ENCODE data around the gene EHD1.

DNA sequence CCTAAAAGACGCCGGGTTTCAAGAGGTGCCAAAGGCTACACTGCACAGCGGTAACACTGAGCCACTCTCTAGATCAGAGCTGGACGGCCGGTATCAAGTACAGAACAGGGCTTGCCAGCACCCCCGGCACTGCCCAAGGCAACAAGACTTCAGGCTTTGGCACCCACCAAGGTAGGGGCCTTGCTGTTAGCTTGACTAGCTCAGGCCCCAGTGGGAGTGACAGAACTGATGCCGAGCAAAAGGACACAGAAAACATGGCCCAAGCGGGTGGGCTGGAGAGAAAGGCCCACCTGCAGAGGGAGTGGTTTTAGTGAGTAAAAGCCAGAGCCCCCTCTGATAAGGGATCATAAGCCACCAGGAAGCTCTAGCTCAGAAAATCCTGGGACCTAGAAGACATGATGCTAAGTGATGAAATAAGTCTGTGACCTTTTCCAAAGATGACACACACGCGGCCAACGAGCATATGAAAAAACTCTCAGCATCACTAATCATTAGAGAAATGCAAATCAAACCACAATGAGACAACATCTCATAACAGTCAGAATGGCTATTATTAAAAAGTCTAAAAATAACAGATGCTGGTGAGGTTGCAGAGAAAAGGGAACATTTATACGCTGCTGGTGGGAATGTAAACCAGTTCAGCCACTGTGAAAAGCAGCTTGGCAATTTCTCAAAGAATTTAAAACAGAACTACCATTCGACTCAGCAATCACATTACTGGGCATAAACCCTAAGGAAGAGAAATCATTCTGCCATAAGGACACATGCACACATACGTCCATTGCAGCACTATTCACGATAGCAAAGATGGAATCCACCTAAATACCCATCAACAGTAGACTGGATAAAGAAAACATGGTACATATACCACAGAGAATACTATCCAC is 12.9 kb downstream of the EHD1 start:
- TF ChIP-seq, protein P1, sequence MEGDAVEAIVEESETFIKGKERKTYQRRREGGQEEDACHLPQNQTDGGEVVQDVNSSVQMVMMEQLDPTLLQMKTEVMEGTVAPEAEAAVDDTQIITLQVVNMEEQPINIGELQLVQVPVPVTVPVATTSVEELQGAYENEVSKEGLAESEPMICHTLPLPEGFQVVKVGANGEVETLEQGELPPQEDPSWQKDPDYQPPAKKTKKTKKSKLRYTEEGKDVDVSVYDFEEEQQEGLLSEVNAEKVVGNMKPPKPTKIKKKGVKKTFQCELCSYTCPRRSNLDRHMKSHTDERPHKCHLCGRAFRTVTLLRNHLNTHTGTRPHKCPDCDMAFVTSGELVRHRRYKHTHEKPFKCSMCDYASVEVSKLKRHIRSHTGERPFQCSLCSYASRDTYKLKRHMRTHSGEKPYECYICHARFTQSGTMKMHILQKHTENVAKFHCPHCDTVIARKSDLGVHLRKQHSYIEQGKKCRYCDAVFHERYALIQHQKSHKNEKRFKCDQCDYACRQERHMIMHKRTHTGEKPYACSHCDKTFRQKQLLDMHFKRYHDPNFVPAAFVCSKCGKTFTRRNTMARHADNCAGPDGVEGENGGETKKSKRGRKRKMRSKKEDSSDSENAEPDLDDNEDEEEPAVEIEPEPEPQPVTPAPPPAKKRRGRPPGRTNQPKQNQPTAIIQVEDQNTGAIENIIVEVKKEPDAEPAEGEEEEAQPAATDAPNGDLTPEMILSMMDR (conservative IDR thresholded peaks at IDR 0.05; ENCODE audit: low read depth, low read length), result no peak
- TF ChIP-seq EZH2phosphoT487 (IDR thresholded peaks at IDR 0.05; ENCODE audit: borderline replicate concordance, low read length) (no peak), EZH2 (IDR thresholded peaks at IDR 0.05; ENCODE audit: low read length, unreplicated experiment) (no peak)
